ENCODE data around the gene C7orf33.

C7orf33 gene

GRCh38 chr7:148609045-148609725 lies 18.6 kb downstream of the C7orf33 start:
- H3K79me2 ChIP-seq (ENCODE audit: insufficient read depth, low read length): no peaks in the 10 kb centered on the region
- no peak overlapping the region for H2AFZ ChIP-seq (ENCODE audit: low read length)
- H3K4me3 ChIP-seq (ENCODE audit: low read depth, low read length, poor library complexity, severe bottlenecking): no peak overlapping the region
- H3K36me3 ChIP-seq (ENCODE audit: insufficient read depth, low read length): no peaks in the 10 kb centered on the region
- H3K4me1 ChIP-seq (ENCODE audit: insufficient read depth, low read length, severe bottlenecking): no peaks in the 10 kb centered on the region
- H3K27ac ChIP-seq (ENCODE audit: low read depth, low read length, poor library complexity, severe bottlenecking): no peak overlapping the region
- H3F3A ChIP-seq (ENCODE audit: insufficient read depth, low read length): no peaks in the 10 kb centered on the region
- TF ChIP-seq EZH2 (IDR thresholded peaks at IDR 0.05; ENCODE audit: borderline replicate concordance, low read length) (no peak), CTCF (IDR thresholded peaks at IDR 0.05; ENCODE audit: low read length) (no peak)
- no peaks in the 10 kb centered on the region; the same call in 1 of the 2 replicates for H3K27me3 ChIP-seq (ENCODE audit: insufficient read depth, low read length)
- H3K9me2 ChIP-seq (ENCODE audit: low read depth, low read length): no peaks in the 10 kb centered on the region
- no peak overlapping the region for H3K4me2 ChIP-seq (ENCODE audit: low read length)
- no peak overlapping the region for H3K9ac ChIP-seq (ENCODE audit: low read length)
- H4K20me1 ChIP-seq (ENCODE audit: insufficient read depth, low read length): no peaks in the 10 kb centered on the region
- H3K9me3 ChIP-seq (ENCODE audit: low read length): no peaks in the 10 kb centered on the region

GRCh38 chr7:148611692-148612091 lies 21.1 kb downstream of the C7orf33 start:
- Histone ChIP-seq H3K9me3 (ENCODE audit: low read length) (no peaks in the 10 kb centered on the region), H3K27me3 (ENCODE audit: insufficient read depth, low read length) (no peaks in the 10 kb centered on the region; the same call in 1 of the 2 replicates), H4K20me1 (ENCODE audit: insufficient read depth, low read length) (no peaks in the 10 kb centered on the region), H3K27ac (ENCODE audit: low read depth, low read length, poor library complexity, severe bottlenecking) (no peak overlapping the region), H3F3A (ENCODE audit: insufficient read depth, low read length) (no peaks in the 10 kb centered on the region), H3K4me3 (ENCODE audit: low read depth, low read length, poor library complexity, severe bottlenecking) (no peak overlapping the region), H3K79me2 (ENCODE audit: insufficient read depth, low read length) (no peaks in the 10 kb centered on the region), H3K36me3 (ENCODE audit: insufficient read depth, low read length) (no peaks in the 10 kb centered on the region), H3K9ac (ENCODE audit: low read length) (no peak overlapping the region), H2AFZ (ENCODE audit: low read length) (no peak overlapping the region), H3K9me2 (ENCODE audit: low read depth, low read length) (no peaks in the 10 kb centered on the region), H3K4me1 (ENCODE audit: insufficient read depth, low read length, severe bottlenecking) (no peaks in the 10 kb centered on the region), H3K4me2 (ENCODE audit: low read length) (no peak overlapping the region)
- TF ChIP-seq CTCF (IDR thresholded peaks at IDR 0.05; ENCODE audit: low read length) (peak; percentile 28; the same call in 1 of the 2 replicates), EZH2 (IDR thresholded peaks at IDR 0.05; ENCODE audit: borderline replicate concordance, low read length) (no peak)

GRCh38 chr7:148615085-148615730 lies 24.6 kb downstream of the C7orf33 start:
- Histone ChIP-seq H3K79me2 (ENCODE audit: insufficient read depth, low read length) (no peaks in the 10 kb centered on the region), H2AFZ (ENCODE audit: low read length) (no peak overlapping the region), H4K20me1 (ENCODE audit: insufficient read depth, low read length) (no peaks in the 10 kb centered on the region), H3K4me1 (ENCODE audit: insufficient read depth, low read length, severe bottlenecking) (no peaks in the 10 kb centered on the region), H3F3A (ENCODE audit: insufficient read depth, low read length) (no peaks in the 10 kb centered on the region), H3K9me2 (ENCODE audit: low read depth, low read length) (no peaks in the 10 kb centered on the region), H3K27me3 (ENCODE audit: insufficient read depth, low read length) (peaks cover 6% of the 10 kb centered on the region; the same call in 1 of the 2 replicates), H3K27ac (ENCODE audit: low read depth, low read length, poor library complexity, severe bottlenecking) (no peak overlapping the region), H3K9me3 (ENCODE audit: low read length) (peaks cover 3% of the 10 kb centered on the region; the same call in 1 of the 2 replicates), H3K36me3 (ENCODE audit: insufficient read depth, low read length) (no peaks in the 10 kb centered on the region), H3K4me3 (ENCODE audit: low read depth, low read length, poor library complexity, severe bottlenecking) (no peak overlapping the region), H3K4me2 (ENCODE audit: low read length) (no peak overlapping the region), H3K9ac (ENCODE audit: low read length) (no peak overlapping the region)
- no peak for TF ChIP-seq CTCF (IDR thresholded peaks at IDR 0.05; ENCODE audit: low read length)
- no peak for TF ChIP-seq EZH2 (IDR thresholded peaks at IDR 0.05; ENCODE audit: borderline replicate concordance, low read length)
